ENCODE measurements around the gene MARK2.

The MARK2 gene

GRCh38 chr11:63907808-63908530, 69.1 kb downstream of the MARK2 start:
- DNase-seq (ENCODE audit: insufficient read length) (no peak), FAIRE-seq (no peak)
- no peak for TF ChIP-seq POLR2AphosphoS5 (IDR thresholded peaks at IDR 0.05; ENCODE audit: low read depth, low read length)
- no peak for TF ChIP-seq TAF1 (IDR thresholded peaks at IDR 0.05; ENCODE audit: borderline replicate concordance, low read depth, low read length)
- TF ChIP-seq POLR2A (IDR thresholded peaks at IDR 0.05; ENCODE audit: low read depth, low read length) = no peak

- no peak for TF ChIP-seq POLR2AphosphoS5 (IDR thresholded peaks at IDR 0.05; ENCODE audit: low read depth, low read length)
- TF ChIP-seq POLR2A (IDR thresholded peaks at IDR 0.05; ENCODE audit: low read depth, low read length) = no peak
- no peak for TF ChIP-seq TAF1 (IDR thresholded peaks at IDR 0.05; ENCODE audit: borderline replicate concordance, low read depth, low read length)
- no peak for FAIRE-seq
Measured at GRCh38 chr11:63908631-63909401, 69.9 kb downstream of the MARK2 start.

GRCh38 chr11:63909591-63910506, 70.9 kb downstream of the MARK2 start:
- DNase-seq (ENCODE audit: insufficient read length) = no peak
- TF ChIP-seq POLR2AphosphoS5 (IDR thresholded peaks at IDR 0.05; ENCODE audit: low read depth, low read length) = no peak
- no peak for TF ChIP-seq TAF1 (IDR thresholded peaks at IDR 0.05; ENCODE audit: borderline replicate concordance, low read depth, low read length)
- no peak for TF ChIP-seq POLR2A (IDR thresholded peaks at IDR 0.05; ENCODE audit: low read depth, low read length)
- FAIRE-seq = no peak

More at GRCh38 chr11:63908631-63909401, 69.9 kb downstream of the MARK2 start:
- no peak for DNase-seq (ENCODE audit: insufficient read length)

- DNase-seq (ENCODE audit: insufficient read length) (no peak), FAIRE-seq (no peak)
- no peak for TF ChIP-seq POLR2A (IDR thresholded peaks at IDR 0.05; ENCODE audit: low read depth, low read length)
- no peak for TF ChIP-seq TAF1 (IDR thresholded peaks at IDR 0.05; ENCODE audit: borderline replicate concordance, low read depth, low read length)
- TF ChIP-seq POLR2AphosphoS5 (IDR thresholded peaks at IDR 0.05; ENCODE audit: low read depth, low read length) = no peak
Measured at GRCh38 chr11:63910675-63911074, 71.8 kb downstream of the MARK2 start.

- DNase-seq (ENCODE audit: insufficient read length) = no peak
- FAIRE-seq = no peak
- no peak for TF ChIP-seq TAF1 (IDR thresholded peaks at IDR 0.05; ENCODE audit: borderline replicate concordance, low read depth, low read length)
- no peak for TF ChIP-seq POLR2AphosphoS5 (IDR thresholded peaks at IDR 0.05; ENCODE audit: low read depth, low read length)
- no peak for TF ChIP-seq POLR2A (IDR thresholded peaks at IDR 0.05; ENCODE audit: low read depth, low read length)
Measured at GRCh38 chr11:63911440-63911839, 72.5 kb downstream of the MARK2 start.

- FAIRE-seq = no peak
- DNase-seq (ENCODE audit: insufficient read length) = no peak
- no peak for TF ChIP-seq POLR2AphosphoS5 (IDR thresholded peaks at IDR 0.05; ENCODE audit: low read depth, low read length)
Measured at GRCh38 chr11:63911876-63912275, 73.0 kb downstream of the MARK2 start.

- FAIRE-seq = no peak
- TF ChIP-seq POLR2A (IDR thresholded peaks at IDR 0.05; ENCODE audit: low read depth, low read length) (no peak), POLR2AphosphoS5 (IDR thresholded peaks at IDR 0.05; ENCODE audit: low read depth, low read length) (no peak), TAF1 (IDR thresholded peaks at IDR 0.05; ENCODE audit: borderline replicate concordance, low read depth, low read length) (no peak)
Measured at GRCh38 chr11:63912678-63913077, 73.8 kb downstream of the MARK2 start.

GRCh38 chr11:63913866-63914830, 75.2 kb downstream of the MARK2 start:
- FAIRE-seq = no peak

More at GRCh38 chr11:63912678-63913077, 73.8 kb downstream of the MARK2 start:
- DNase-seq (ENCODE audit: insufficient read length) = no peak

GRCh38 chr11:63914896-63915691, 76.2 kb downstream of the MARK2 start:
- no peak for FAIRE-seq
- no peak for TF ChIP-seq POLR2AphosphoS5 (IDR thresholded peaks at IDR 0.05; ENCODE audit: low read depth, low read length)
- TF ChIP-seq POLR2A (IDR thresholded peaks at IDR 0.05; ENCODE audit: low read depth, low read length) = no peak
- TF ChIP-seq TAF1 (IDR thresholded peaks at IDR 0.05; ENCODE audit: borderline replicate concordance, low read depth, low read length) = no peak

More at GRCh38 chr11:63913866-63914830, 75.2 kb downstream of the MARK2 start:
- no peak for TF ChIP-seq POLR2A (IDR thresholded peaks at IDR 0.05; ENCODE audit: low read depth, low read length)
- no peak for TF ChIP-seq POLR2AphosphoS5 (IDR thresholded peaks at IDR 0.05; ENCODE audit: low read depth, low read length)
- no peak for TF ChIP-seq TAF1 (IDR thresholded peaks at IDR 0.05; ENCODE audit: borderline replicate concordance, low read depth, low read length)
- no peak for DNase-seq (ENCODE audit: insufficient read length)

More at GRCh38 chr11:63914896-63915691, 76.2 kb downstream of the MARK2 start:
- no peak for DNase-seq (ENCODE audit: insufficient read length)
